DOHH2 (cell line): Measurements from ENCODE around the gene ANXA8.

Source experiments
- CTCF ChIP-seq: fragments of 200-600 bp; sonication (generic); IDR thresholded peaks from one replicate; pipeline ENCODE4 v1.5.1; 2014; ENCODE audit warnings: antibody characterized with exemption, mild to moderate bottlenecking, low read depth, low read length; ENCODE audit not compliant: poor library complexity, severe bottlenecking
- EZH2phosphoT487 ChIP-seq: fragments of 200-600 bp; sonication (generic); IDR thresholded peaks from 2 replicates; pipeline ENCODE4 v1.6.1; 2017; ENCODE audit warnings: borderline replicate concordance, mild to moderate bottlenecking, antibody characterized with exemption, low read length, moderate library complexity, mixed read lengths

GRCh38 chr10:47457528-47457820, 26.4 kb downstream of the ANXA8 start:
- TF ChIP-seq EZH2phosphoT487: no peak
- TF ChIP-seq CTCF: no peak
